Measurements from ENCODE around the gene WDPCP. TPM values are rescaled to one million over a fixed set of nuclear protein-coding genes. Genes with fewer than 3 reads are reported as not detected.
"Not testable (repeated sequence)": the region's sequence is repeated elsewhere in the genome, so short reads cannot be mapped to it uniquely, and the experiment has no call there.

The WDPCP gene
- polyA plus RNA-seq, 2 of the 4 experiments (the other 2 are of a cell fraction): 3.0 to 7.6 TPM

GRCh38 chr2:63613391-63613901 lies 25.2 kb upstream of the WDPCP start:
- H3K4me3 ChIP-seq: no peak overlapping the region
- no peak for DNase-seq (ENCODE audit: low read depth in 1 of 2, low spot score in 1 of 2)
- ATAC-seq: no peak; a peak in 1 of 6 replicates
- 70% methylated on average over 2 of the region's 2 CpGs for WGBS (ENCODE audit: missing lambda C conversion rate)
- POLR2A ChIA-PET: no interaction called here
- TF ChIP-seq FOXS1 (CRISPR knock-in tag; IDR thresholded peaks at IDR 0.05) (no peak), JUN (IDR thresholded peaks at IDR 0.05) (no peak)
- no peak for FAIRE-seq
- 0 out of 3 replicates have a peak, but pooled peaks cover 7% of the 10 kb centered on the region for H3K4me1 ChIP-seq
- no peaks in the 10 kb centered on the region for H3K9me3 ChIP-seq
- H3K27ac ChIP-seq: no peak overlapping the region
- no peak overlapping the region for H3K4me2 ChIP-seq
- CTCF ChIA-PET: no interaction called here

GRCh38 chr2:63610525-63610924 lies 22.2 kb upstream of the WDPCP start:
- ChIA-PET POLR2A (no interaction called here), CTCF (interaction anchor here (1.9 kb wide), 1 partner anchor 10 kb away, joined by 5 read pairs; no protein-coding TSS in a partner anchor)
- H3K27ac ChIP-seq: no peak overlapping the region
- ATAC-seq (no peak), DNase-seq (ENCODE audit: low read depth in 1 of 2, low spot score in 1 of 2) (no peak), FAIRE-seq (no peak)
- H3K4me3 ChIP-seq: no peak overlapping the region
- no peak overlapping the region for H3K4me2 ChIP-seq
- H3K4me1 ChIP-seq: 0 out of 3 replicates have a peak, but pooled peaks cover 7% of the 10 kb centered on the region
- no peak for TF ChIP-seq HDAC2 (IDR thresholded peaks at IDR 0.05)
- TF ChIP-seq SREBF2 (IDR thresholded peaks at IDR 0.05): no peak
- no peak for TF ChIP-seq NPAS2 (CRISPR knock-in tag; IDR thresholded peaks at IDR 0.05; ENCODE audit: borderline replicate concordance)
- TF ChIP-seq ZNF302 (CRISPR knock-in tag; IDR thresholded peaks at IDR 0.05): no peak
- no peak for TF ChIP-seq PHF8 (IDR thresholded peaks at IDR 0.05; ENCODE audit: borderline replicate concordance, low read depth)
- TF ChIP-seq FOXS1 (CRISPR knock-in tag; IDR thresholded peaks at IDR 0.05): no peak
- TF ChIP-seq HEYL (CRISPR knock-in tag; IDR thresholded peaks at IDR 0.05): no peak
- H3K9me3 ChIP-seq: no peaks in the 10 kb centered on the region
- 85% methylated on average over 4 of the region's 4 CpGs for WGBS (ENCODE audit: missing lambda C conversion rate)

GRCh38 chr2:63608865-63609264 lies 20.6 kb upstream of the WDPCP start:
- H3K4me3 ChIP-seq; POLR2A ChIA-PET; H3K4me1 ChIP-seq; H3K27ac ChIP-seq; FAIRE-seq; ATAC-seq; H3K9me3 ChIP-seq; DNase-seq (ENCODE audit: low read depth in 1 of 2, low spot score in 1 of 2); H3K4me2 ChIP-seq: not testable (repeated sequence)
- WGBS (ENCODE audit: missing lambda C conversion rate): 81% methylated on average over 8 of the region's 8 CpGs
- CTCF ChIA-PET: interaction anchor here (1.2 to 1.3 kb wide), 2 partner anchors 9 kb away, joined by 3 to 4 read pairs; no protein-coding TSS in a partner anchor

- H3K27ac ChIP-seq: no peak overlapping the region
- no peak overlapping the region for H3K4me3 ChIP-seq
- TF ChIP-seq SMC3 (IDR thresholded peaks at IDR 0.05): no peak
- no peak for TF ChIP-seq HOXB5 (CRISPR knock-in tag; IDR thresholded peaks at IDR 0.05)
- no peak for TF ChIP-seq POLR2A (IDR thresholded peaks at IDR 0.05; ENCODE audit: low read length)
- no peak for TF ChIP-seq E2F6 (IDR thresholded peaks at IDR 0.05; ENCODE audit: borderline replicate concordance, low read depth)
- no peak for TF ChIP-seq NFE2L2 (conservative IDR thresholded peaks at IDR 0.05; ENCODE audit: low read length)
- no peak for TF ChIP-seq BCL3 (IDR thresholded peaks at IDR 0.05)
- no peak for TF ChIP-seq HES2 (IDR thresholded peaks at IDR 0.05)
- TF ChIP-seq RNF2 (IDR thresholded peaks at IDR 0.05; ENCODE audit: borderline replicate concordance, low read depth): no peak
- no peak for TF ChIP-seq ELK1 (IDR thresholded peaks at IDR 0.05; ENCODE audit: low read depth, low read length)
- TF ChIP-seq HOXA7 (CRISPR knock-in tag; IDR thresholded peaks at IDR 0.05): no peak
- TF ChIP-seq KDM1A (IDR thresholded peaks at IDR 0.05; ENCODE audit: low read depth): no peak
- TF ChIP-seq RARB (CRISPR knock-in tag; IDR thresholded peaks at IDR 0.05): no peak
- no peak for TF ChIP-seq HMGXB4 (CRISPR knock-in tag; IDR thresholded peaks at IDR 0.05; ENCODE audit: borderline replicate concordance)
- no peak for TF ChIP-seq FOXS1 (CRISPR knock-in tag; IDR thresholded peaks at IDR 0.05)
- no peak for TF ChIP-seq TP53 (CRISPR knock-in tag; IDR thresholded peaks at IDR 0.05)
- TF ChIP-seq CHD4 (IDR thresholded peaks at IDR 0.05; ENCODE audit: borderline replicate concordance): no peak
- no peak for TF ChIP-seq SREBF2 (IDR thresholded peaks at IDR 0.05)
- TF ChIP-seq HDAC2 (IDR thresholded peaks at IDR 0.05): no peak
- H3K4me1 ChIP-seq: no peaks in the 10 kb centered on the region
- ChIA-PET CTCF (interaction anchor here (1.1 to 1.4 kb wide), 2 partner anchors 12 to 117 kb away, joined by 3 to 4 read pairs; no protein-coding TSS in a partner anchor), POLR2A (no interaction called here)
- no peak for DNase-seq (ENCODE audit: low read depth in 1 of 2, low spot score in 1 of 2)
- H3K9me3 ChIP-seq: no peaks in the 10 kb centered on the region
- FAIRE-seq: no peak
- WGBS (ENCODE audit: missing lambda C conversion rate): 95% methylated on average over 4 of the region's 4 CpGs
- ATAC-seq: no peak
- no peak overlapping the region for H3K4me2 ChIP-seq
Observed at GRCh38 chr2:63604666-63605065, 16.4 kb upstream of the WDPCP start.

Data from A549 (cell line).